Measurements from ENCODE around the gene PGD. TPM values are rescaled to one million over a fixed set of nuclear protein-coding genes. Genes with fewer than 3 reads are reported as not detected.
"Not testable (repeated sequence)": the region's sequence is repeated elsewhere in the genome, so short reads cannot be mapped to it uniquely, and the experiment has no call there.

PGD gene
- total RNA-seq, 4 donors from 2014 or later, result 22.9 to 109 (median 44.2) TPM

- H3K9me3 ChIP-seq, result no peaks in the 10 kb centered on the region
- TF ChIP-seq POLR2A (IDR thresholded peaks at IDR 0.05), result no peak
- no peak for TF ChIP-seq POLR2AphosphoS5 (IDR thresholded peaks at IDR 0.05)
- TF ChIP-seq EP300 (IDR thresholded peaks at IDR 0.05), result no peak
- no peak for TF ChIP-seq CTCF (IDR thresholded peaks at IDR 0.05)
- 33 to 48% methylated on average over 3 to 5 of the region's 21 CpGs for WGBS, 2 donors (ENCODE audit: low coverage in 1 of 2)
Measured at GRCh38 chr1:10450156-10450814, 51.4 kb downstream of the PGD start.

GRCh38 chr1:10450836-10451235 lies 52.0 kb downstream of the PGD start:
- 10 to 19% methylated on average over 2 to 6 of the region's 6 CpGs for WGBS, 2 donors (ENCODE audit: low coverage in 1 of 2)
- Histone ChIP-seq H3K4me1 (peaks cover 0 to 18% (median 7%) of the 10 kb centered on the region in 3 donors), H3K4me3 (no peak overlapping the region), H3K27ac (no peak overlapping the region), H3K9me3 (no peaks in the 10 kb centered on the region), H3K27me3 (no peaks in the 10 kb centered on the region), H3K36me3 (no peaks in the 10 kb centered on the region)
- ATAC-seq, result no peak
- TF ChIP-seq EP300 (IDR thresholded peaks at IDR 0.05), result no peak
- TF ChIP-seq POLR2A (IDR thresholded peaks at IDR 0.05), result no peak
- no peak for TF ChIP-seq CTCF (IDR thresholded peaks at IDR 0.05)
- no peak for TF ChIP-seq POLR2AphosphoS5 (IDR thresholded peaks at IDR 0.05)

More at GRCh38 chr1:10450156-10450814, 51.4 kb downstream of the PGD start:
- H3K27me3 ChIP-seq, result no peaks in the 10 kb centered on the region
- H3K36me3 ChIP-seq, result peaks cover 0 to under 1% of the 10 kb centered on the region in 2 donors
- H3K4me3 ChIP-seq, result no peak overlapping the region
- no peak for ATAC-seq
- H3K4me1 ChIP-seq, result peaks cover 0 to 18% (median 7%) of the 10 kb centered on the region in 3 donors
- no peak overlapping the region for H3K27ac ChIP-seq

GRCh38 chr1:10451287-10451686 lies 52.4 kb downstream of the PGD start:
- H3K36me3 ChIP-seq, result no peaks in the 10 kb centered on the region
- no peak overlapping the region for H3K4me3 ChIP-seq
- WGBS, 2 donors (ENCODE audit: low coverage in 1 of 2), result 0 to 5% methylated on average over 1 to 5 of the region's 10 CpGs
- H3K4me1 ChIP-seq, result peaks cover 0 to 18% (median 7%) of the 10 kb centered on the region in 3 donors
- no peaks in the 10 kb centered on the region for H3K27me3 ChIP-seq
- no peak overlapping the region for H3K27ac ChIP-seq
- no peak for TF ChIP-seq POLR2AphosphoS5 (IDR thresholded peaks at IDR 0.05)
- TF ChIP-seq CTCF (IDR thresholded peaks at IDR 0.05), result no peak
- TF ChIP-seq POLR2A (IDR thresholded peaks at IDR 0.05), result no peak
- TF ChIP-seq EP300 (IDR thresholded peaks at IDR 0.05), result no peak
- H3K9me3 ChIP-seq, result no peaks in the 10 kb centered on the region
- no peak for ATAC-seq

GRCh38 chr1:10456048-10456447 lies 57.2 kb downstream of the PGD start:
- Histone ChIP-seq H3K4me1 (peaks cover 0 to 6% (median 6%) of the 10 kb centered on the region in 3 donors), H3K4me3 (no peak overlapping the region), H3K27ac (no peak overlapping the region), H3K9me3 (no peaks in the 10 kb centered on the region), H3K27me3 (no peaks in the 10 kb centered on the region), H3K36me3 (peaks cover 0 to 25% of the 10 kb centered on the region in 2 donors)
- no peak for TF ChIP-seq EP300 (IDR thresholded peaks at IDR 0.05)
- TF ChIP-seq POLR2A (IDR thresholded peaks at IDR 0.05), result no peak
- no peak for TF ChIP-seq POLR2AphosphoS5 (IDR thresholded peaks at IDR 0.05)
- no peak for TF ChIP-seq CTCF (IDR thresholded peaks at IDR 0.05)
- no peak for ATAC-seq
- WGBS, 2 donors (ENCODE audit: low coverage in 1 of 2), result 74 to 80% methylated on average over 1 to 4 of the region's 5 CpGs

GRCh38 chr1:10456661-10457060 lies 57.8 kb downstream of the PGD start:
- H3K4me1 ChIP-seq, result peaks cover 0 to under 1% (median under 1%) of the 10 kb centered on the region in 3 donors
- ATAC-seq, result no peak
- H3K36me3 ChIP-seq, result peaks cover 0 to 31% of the 10 kb centered on the region in 2 donors
- 27 to 69% methylated on average over 4 to 6 of the region's 7 CpGs for WGBS, 2 donors (ENCODE audit: low coverage in 1 of 2)
- no peak for TF ChIP-seq EP300 (IDR thresholded peaks at IDR 0.05)
- no peak for TF ChIP-seq POLR2A (IDR thresholded peaks at IDR 0.05)
- no peak for TF ChIP-seq CTCF (IDR thresholded peaks at IDR 0.05)
- TF ChIP-seq POLR2AphosphoS5 (IDR thresholded peaks at IDR 0.05), result no peak
- H3K27ac ChIP-seq, result no peak overlapping the region
- H3K4me3 ChIP-seq, result no peak overlapping the region
- no peaks in the 10 kb centered on the region for H3K27me3 ChIP-seq
- no peaks in the 10 kb centered on the region for H3K9me3 ChIP-seq

- not testable (repeated sequence) for H3K27ac ChIP-seq
Measured at GRCh38 chr1:10457462-10457861, 58.6 kb downstream of the PGD start.

More at GRCh38 chr1:10457462-10457861, 58.6 kb downstream of the PGD start:
- not testable (repeated sequence) for H3K4me3 ChIP-seq, ATAC-seq, H3K27me3 ChIP-seq, H3K4me1 ChIP-seq, H3K9me3 ChIP-seq
- H3K36me3 ChIP-seq, result peaks cover 0 to 39% of the 10 kb centered on the region in 2 donors
- 0 to 74% methylated on average over 2 to 7 of the region's 7 CpGs for WGBS, 2 donors (ENCODE audit: low coverage in 1 of 2)

Measured in gastroesophageal sphincter (tissue), 4 donors.